Stimulated activated naive CD4-positive, alpha-beta T cell (primary cell): Measurements from ENCODE around the gene HSD17B1.
"Not testable (repeated sequence)": the region's sequence is repeated elsewhere in the genome, so short reads cannot be mapped to it uniquely, and the experiment has no call there.

Experiments used
- DNase-seq, 6 experiments: peaks; one replicate each; lab custom pipeline; 2025; lab: John Stamatoyannopoulos, UW

HSD17B1 gene

GRCh38 chr17:42525221-42525620 is 27.5 kb upstream of the HSD17B1 start:
- DNase-seq, result no peak

GRCh38 chr17:42526031-42526444 is 26.7 kb upstream of the HSD17B1 start:
- DNase-seq, result no peak

- DNase-seq, result no peak
Observed at GRCh38 chr17:42527932-42528331, 24.8 kb upstream of the HSD17B1 start.

GRCh38 chr17:42529061-42529460 is 23.7 kb upstream of the HSD17B1 start:
- no peak for DNase-seq

- DNase-seq, result no peak
Observed at GRCh38 chr17:42530952-42531454, 21.7 kb upstream of the HSD17B1 start.

DNA sequence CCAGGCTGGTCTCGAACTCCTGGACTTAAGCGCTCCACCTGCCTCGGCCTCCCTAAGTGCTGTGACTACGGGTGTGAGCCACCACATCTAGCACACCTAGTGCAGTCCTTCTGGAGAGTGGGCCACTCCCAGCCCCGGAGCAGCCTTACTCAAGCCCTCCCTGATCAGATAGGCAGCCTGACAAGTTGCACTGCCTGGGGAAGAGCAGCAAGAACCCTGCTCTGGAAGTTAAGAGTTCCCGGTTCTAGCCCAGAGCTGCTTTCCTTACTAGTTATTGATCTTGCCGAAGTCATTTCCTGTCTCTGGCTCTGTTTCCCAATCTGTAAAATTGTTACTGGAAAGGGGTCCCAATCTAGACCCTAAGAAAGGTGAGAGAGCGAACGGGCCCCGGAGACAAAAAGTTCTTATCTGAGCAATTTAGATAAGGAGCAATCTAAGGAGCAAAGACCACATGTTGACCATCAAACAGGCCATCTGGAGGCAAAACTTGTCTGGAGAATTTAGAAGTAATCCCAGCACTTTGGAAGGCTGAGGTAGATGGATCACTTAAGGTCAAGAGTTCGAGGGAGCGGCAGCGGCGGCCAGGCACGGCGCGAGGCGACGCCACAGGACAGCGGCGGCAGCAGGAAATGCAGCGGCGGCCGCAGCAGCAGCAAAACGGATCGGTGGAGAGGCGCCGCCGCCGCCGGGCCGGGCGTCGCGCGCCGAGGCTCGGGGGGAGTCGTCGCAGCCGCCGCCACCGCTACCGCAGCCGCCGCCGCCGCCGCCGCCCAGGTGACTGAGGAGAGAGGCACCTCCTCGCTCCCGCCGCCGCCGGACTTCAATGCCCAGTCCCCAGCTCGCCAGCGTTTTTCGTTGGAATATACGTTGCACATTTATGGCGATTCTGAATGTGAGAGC is 21.0 kb upstream of the HSD17B1 start:
- DNase-seq, result peak; percentile 12 to 65 (median 41)

- DNase-seq, result no peak
Observed at GRCh38 chr17:42535155-42536047, 17.3 kb upstream of the HSD17B1 start.

- DNase-seq, result peak; percentile 56 to 78 (median 69)
Observed at GRCh38 chr17:42536048-42536371, 16.7 kb upstream of the HSD17B1 start, which contains the start of gene NAGLU. Gene NAGLU, plus strand, starts transcription at chr17:42536241. Its CDS starts 32 bp downstream, at chr17:42536273.

DNA sequence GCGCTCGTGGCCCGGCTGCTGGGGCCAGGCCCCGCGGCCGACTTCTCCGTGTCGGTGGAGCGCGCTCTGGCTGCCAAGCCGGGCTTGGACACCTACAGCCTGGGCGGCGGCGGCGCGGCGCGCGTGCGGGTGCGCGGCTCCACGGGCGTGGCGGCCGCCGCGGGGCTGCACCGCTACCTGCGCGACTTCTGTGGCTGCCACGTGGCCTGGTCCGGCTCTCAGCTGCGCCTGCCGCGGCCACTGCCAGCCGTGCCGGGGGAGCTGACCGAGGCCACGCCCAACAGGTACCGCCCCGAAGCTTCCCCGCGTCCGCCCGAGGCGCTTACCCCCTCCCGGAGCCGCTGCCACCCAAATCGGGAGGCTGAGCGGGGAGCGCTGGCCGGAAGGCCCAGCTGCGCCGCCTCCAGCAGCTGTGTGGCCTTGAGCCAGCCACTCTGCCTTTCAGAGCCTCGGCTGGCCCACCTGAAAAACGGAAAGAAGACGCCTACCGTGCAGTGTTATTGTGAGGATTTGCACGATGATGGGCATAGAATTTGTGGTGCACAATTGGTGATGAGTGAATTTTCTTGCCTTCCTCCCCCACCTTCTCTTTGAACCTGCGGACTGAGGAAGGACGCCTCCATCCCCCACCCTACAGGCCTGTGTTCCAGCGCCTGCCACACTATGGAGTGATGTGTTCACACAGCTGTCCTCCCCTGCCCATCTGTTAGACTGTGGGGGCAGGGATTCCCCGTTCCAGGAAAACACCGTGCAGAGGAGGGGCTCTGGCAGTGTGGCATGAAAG is 16.2 kb upstream of the HSD17B1 start:
- peak; percentile 35 to 71 (median 64) for DNase-seq

DNA sequence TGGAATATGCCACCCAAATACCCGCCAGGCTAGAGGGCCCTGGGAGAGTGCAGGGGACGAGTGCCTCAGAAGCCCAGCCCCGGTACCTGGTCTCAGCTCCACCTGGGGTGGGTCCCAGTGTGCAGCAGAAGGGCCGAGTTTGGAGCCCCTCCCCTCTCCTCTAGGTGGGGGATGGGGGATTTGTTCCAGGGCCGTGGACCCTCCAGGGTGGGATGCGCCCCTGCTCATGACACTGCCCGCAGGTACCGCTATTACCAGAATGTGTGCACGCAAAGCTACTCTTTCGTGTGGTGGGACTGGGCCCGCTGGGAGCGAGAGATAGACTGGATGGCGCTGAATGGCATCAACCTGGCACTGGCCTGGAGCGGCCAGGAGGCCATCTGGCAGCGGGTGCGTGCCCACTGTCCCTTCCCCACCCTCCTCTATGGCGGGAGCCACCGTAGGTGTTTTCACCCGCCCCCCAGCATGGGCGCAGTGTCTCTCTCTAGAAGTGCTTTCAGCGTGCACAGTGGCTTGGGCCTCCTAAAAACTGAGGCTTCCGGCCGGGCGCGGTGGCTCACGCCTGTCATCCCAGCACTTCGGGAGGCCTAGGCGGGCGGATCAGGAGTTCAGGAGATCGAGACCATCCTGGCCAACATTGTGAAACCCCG is 15.4 kb upstream of the HSD17B1 start:
- no peak for DNase-seq

GRCh38 chr17:42537826-42538451 is 14.8 kb upstream of the HSD17B1 start:
- no peak for DNase-seq

DNA sequence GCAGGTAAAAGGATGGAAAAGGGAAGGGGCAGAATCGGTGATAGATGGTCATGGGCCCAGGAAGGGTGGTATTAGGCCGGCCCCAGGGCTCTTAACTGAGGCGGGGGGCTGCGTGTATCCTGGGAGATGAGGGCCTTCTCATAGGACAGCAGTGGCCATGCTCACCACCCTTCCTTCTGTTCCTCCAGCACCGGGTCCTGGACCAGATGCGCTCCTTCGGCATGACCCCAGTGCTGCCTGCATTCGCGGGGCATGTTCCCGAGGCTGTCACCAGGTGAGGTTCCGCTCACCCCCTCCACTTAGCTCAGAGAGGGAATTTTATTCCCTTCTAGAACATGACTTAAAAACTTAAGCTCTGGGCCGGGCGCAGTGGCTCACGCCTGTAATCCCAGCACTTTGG is 14.2 kb upstream of the HSD17B1 start:
- no peak for DNase-seq

DNA sequence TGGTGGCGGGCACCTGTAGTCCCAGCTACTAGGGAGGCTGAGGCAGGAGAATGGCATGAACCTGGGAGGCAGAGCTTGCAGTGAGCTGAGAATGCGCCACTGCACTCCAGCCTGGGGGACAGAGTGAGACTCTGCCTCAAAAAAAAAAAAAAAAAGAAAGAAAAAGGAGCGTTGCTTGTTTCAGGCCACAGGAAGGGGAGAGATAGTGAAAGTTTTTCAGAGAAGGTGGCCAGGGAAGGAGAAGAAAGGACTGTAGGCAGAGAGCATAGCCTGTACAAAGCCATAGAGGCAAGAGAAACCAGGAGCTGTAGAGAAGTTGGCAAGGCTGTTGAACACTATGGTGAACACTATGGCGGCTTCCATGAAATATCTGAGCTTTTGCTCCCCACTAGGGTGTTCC is 12.2 kb upstream of the HSD17B1 start:
- not testable (repeated sequence) for DNase-seq

GRCh38 chr17:42541041-42541833 is 11.5 kb upstream of the HSD17B1 start:
- peak in 1 of 6 experiments; percentile 27 for DNase-seq

DNA sequence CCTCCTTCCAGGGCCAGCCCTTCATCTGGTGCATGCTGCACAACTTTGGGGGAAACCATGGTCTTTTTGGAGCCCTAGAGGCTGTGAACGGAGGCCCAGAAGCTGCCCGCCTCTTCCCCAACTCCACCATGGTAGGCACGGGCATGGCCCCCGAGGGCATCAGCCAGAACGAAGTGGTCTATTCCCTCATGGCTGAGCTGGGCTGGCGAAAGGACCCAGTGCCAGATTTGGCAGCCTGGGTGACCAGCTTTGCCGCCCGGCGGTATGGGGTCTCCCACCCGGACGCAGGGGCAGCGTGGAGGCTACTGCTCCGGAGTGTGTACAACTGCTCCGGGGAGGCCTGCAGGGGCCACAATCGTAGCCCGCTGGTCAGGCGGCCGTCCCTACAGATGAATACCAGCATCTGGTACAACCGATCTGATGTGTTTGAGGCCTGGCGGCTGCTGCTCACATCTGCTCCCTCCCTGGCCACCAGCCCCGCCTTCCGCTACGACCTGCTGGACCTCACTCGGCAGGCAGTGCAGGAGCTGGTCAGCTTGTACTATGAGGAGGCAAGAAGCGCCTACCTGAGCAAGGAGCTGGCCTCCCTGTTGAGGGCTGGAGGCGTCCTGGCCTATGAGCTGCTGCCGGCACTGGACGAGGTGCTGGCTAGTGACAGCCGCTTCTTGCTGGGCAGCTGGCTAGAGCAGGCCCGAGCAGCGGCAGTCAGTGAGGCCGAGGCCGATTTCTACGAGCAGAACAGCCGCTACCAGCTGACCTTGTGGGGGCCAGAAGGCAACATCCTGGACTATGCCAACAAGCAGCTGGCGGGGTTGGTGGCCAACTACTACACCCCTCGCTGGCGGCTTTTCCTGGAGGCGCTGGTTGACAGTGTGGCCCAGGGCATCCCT is 9.3 kb upstream of the HSD17B1 start:
- no peak for DNase-seq

DNA sequence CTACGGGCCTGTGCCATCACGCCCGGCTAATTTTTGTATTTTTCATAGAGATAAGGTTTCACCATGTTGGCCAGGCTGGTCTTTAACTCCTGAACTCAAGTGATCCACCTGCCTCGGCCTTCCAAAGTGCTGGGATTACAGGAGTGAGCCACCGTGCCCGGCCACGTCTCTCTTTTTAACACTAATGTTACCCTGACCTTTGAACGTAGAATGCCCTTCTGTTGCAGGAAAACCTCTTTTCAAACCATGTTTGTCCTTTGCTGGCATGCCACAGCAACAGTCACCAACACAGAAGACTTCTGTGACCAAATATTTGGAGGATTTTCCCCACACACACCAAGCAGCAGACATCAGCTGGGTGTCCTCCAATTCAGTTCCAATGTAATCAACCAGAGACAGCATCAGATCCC is 7.8 kb upstream of the HSD17B1 start:
- DNase-seq, result no peak

- not testable (repeated sequence) for DNase-seq
Observed at GRCh38 chr17:42545755-42546505, 6.8 kb upstream of the HSD17B1 start.

DNA sequence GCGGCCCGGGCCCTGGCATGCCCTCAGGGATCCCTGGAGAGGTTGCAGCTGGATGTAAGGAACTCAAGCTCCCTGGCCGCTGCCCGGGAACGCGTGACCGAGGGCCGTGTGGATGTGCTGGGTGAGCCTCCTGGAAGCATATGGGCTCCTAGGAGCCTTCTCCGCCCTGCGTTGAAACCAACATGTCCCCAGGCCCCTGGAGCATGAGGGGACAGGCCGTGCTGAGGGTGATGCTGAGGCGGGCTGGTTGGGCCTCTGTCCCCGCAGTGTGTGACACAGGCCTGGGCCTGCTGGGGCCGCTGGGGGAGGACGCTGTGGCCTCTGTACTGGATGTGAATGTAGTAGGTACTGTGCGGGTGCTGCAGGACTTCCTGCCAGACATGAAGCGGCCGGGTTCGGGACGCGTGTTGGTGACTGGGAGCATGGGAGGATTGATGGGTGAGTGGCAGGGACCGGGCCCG is 5.7 kb upstream of the HSD17B1 start:
- DNase-seq, result no peak
